A204.1 (cell line): ENCODE data around the gene FH.

Source experiments
- FAIRE-seq: peaks from 2 replicates; lab custom pipeline; 2012; peaks lifted over from hg19 to GRCh38; lab: Jason Lieb, UNC

FH gene

DNA sequence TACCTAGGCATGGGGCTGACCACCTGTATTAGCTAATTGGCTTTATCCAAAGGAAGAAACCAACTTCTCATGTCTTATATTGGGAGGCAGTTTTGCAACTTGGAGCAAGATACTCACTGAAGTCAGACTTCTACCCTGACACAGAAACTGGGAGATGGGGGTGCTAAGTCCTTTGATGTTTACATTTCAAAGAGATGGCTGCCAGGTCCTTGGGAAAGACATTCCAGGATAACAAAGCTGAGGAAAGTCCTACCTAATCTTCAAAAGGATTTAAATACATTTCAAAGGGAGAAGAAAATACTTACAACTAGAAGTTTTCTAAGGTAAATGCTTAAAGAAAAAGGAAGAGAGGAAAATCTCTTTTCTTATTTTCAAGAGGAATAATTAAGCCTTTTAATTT lies 62.1 kb downstream of the FH start:
- no peak for FAIRE-seq

DNA sequence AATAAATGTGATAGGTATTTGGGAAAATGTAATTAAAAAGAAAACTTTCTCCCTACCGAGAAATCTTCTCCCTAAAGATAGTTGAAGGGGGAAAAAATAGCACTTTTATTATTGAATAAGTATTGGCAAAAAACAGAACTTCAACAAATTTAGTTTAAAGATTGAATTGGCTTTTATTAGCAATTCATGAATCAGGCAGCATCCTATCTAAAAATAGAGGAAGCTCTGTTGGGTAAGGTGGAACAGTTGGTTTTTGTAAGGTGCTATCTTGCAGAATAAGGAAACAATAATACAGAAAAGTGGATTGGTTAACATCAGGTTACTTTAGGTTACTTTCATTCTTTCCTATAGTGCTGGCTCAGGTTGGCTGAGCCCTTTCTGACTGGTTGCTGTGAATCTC lies 62.8 kb downstream of the FH start:
- FAIRE-seq = no peak

DNA sequence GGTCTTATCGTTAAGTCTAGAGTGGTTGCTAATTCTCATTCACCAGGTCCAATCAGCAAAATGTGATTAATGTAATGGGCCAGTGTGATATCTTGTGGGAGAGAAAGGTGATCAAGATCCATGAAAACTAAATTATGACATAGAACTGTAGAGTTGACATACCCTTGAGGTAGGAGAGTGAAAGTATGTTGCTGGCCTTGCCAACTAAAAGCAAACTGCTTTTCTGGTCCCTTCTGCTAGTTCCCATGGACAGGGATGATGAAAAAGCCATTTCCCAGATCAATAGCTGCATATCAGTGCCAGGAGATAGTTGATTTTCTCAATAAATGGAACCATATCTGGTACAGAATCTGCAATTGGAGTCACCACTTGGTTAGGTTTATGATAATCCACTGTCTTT lies 65.8 kb downstream of the FH start:
- FAIRE-seq = no peak

DNA sequence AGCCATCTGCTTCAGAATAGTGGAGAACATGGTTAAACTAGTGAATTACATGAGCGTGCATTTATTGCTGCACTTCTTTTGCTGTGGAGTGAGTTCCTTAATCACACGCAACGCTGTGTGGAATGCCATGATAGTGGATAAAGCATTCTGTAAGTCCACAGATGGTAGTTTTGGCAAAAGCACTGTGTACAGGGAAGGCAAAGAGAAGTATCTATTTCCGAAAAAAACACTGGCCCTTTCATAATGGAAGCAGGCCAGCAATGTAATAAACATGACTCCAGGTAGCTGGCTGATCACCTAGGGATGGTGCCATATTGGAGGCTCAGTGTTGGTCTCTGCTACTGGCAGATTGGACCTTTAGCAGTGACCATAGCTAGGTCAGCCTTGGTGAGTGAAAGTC lies 67.6 kb downstream of the FH start:
- no peak for FAIRE-seq
